Measurements from ENCODE around the gene VPS9D1. TPM values are rescaled to one million over a fixed set of nuclear protein-coding genes. Genes with fewer than 3 reads are reported as not detected.

The VPS9D1 gene
- polyA plus RNA-seq, 1 donor = 13.4 TPM

DNA sequence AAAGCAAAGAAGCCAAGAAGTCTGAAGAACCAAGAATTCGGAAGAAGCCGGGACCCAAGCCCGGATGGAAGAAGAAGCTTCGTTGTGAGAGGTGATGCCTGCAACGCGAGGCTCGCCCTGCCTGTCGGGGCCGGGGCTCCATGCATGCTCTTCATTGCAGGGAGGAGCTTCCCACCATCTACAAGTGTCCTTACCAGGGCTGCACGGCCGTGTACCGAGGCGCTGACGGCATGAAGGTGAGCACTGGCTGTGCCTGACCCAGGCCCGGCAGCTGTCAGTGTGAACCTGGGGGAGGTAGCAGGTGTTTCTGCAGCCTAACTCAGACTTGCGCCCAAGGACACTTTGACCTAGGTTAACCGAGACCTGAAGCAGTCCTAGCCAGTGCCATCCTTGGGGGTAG, 12.6 kb upstream of the VPS9D1 start:
- Histone ChIP-seq H3K27me3 (ENCODE audit: control insufficient read depth, insufficient read depth, low read length) (no peaks in the 10 kb centered on the region), H3K27ac (ENCODE audit: low read length) (no peak overlapping the region), H3K4me3 (ENCODE audit: low read length) (no peak overlapping the region), H3K9me3 (ENCODE audit: control insufficient read depth, low read depth, low read length) (no peaks in the 10 kb centered on the region), H3K4me1 (ENCODE audit: control insufficient read depth, insufficient read depth, low read length) (no peaks in the 10 kb centered on the region), H3K36me3 (ENCODE audit: control insufficient read depth, insufficient read depth, low read length) (peaks cover 90% of the 10 kb centered on the region)
- WGBS (ENCODE audit: insufficient coverage, low lambda C conversion rate) = 91% methylated on average over 4 of the region's 17 CpGs
- no peak for DNase-seq

DNA sequence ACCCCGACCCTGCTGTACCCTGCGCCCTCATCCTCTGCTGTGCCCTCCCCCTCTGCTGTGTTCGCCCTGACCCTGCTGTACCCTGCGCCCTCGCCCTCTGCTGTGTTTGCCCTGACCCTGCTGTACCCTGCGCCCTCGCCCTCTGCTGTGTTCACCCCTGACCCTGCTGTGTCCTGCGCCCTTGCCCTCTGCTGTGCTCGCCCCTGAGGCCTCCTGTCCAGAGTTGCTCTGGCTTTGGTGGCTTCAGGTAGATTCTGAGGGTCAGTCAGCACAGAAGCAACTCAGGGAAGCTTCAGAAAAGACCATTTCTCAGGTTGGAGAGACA, 12.2 kb upstream of the VPS9D1 start:
- no peaks in the 10 kb centered on the region for H3K9me3 ChIP-seq (ENCODE audit: control insufficient read depth, low read depth, low read length)
- no peaks in the 10 kb centered on the region for H3K4me1 ChIP-seq (ENCODE audit: control insufficient read depth, insufficient read depth, low read length)
- 100% methylated on average over 1 of the region's 9 CpGs for WGBS (ENCODE audit: insufficient coverage, low lambda C conversion rate)
- H3K36me3 ChIP-seq (ENCODE audit: control insufficient read depth, insufficient read depth, low read length) = peaks cover 89% of the 10 kb centered on the region
- no peak overlapping the region for H3K27ac ChIP-seq (ENCODE audit: low read length)
- no peaks in the 10 kb centered on the region for H3K27me3 ChIP-seq (ENCODE audit: control insufficient read depth, insufficient read depth, low read length)
- DNase-seq = no peak
- no peak overlapping the region for H3K4me3 ChIP-seq (ENCODE audit: low read length)

DNA sequence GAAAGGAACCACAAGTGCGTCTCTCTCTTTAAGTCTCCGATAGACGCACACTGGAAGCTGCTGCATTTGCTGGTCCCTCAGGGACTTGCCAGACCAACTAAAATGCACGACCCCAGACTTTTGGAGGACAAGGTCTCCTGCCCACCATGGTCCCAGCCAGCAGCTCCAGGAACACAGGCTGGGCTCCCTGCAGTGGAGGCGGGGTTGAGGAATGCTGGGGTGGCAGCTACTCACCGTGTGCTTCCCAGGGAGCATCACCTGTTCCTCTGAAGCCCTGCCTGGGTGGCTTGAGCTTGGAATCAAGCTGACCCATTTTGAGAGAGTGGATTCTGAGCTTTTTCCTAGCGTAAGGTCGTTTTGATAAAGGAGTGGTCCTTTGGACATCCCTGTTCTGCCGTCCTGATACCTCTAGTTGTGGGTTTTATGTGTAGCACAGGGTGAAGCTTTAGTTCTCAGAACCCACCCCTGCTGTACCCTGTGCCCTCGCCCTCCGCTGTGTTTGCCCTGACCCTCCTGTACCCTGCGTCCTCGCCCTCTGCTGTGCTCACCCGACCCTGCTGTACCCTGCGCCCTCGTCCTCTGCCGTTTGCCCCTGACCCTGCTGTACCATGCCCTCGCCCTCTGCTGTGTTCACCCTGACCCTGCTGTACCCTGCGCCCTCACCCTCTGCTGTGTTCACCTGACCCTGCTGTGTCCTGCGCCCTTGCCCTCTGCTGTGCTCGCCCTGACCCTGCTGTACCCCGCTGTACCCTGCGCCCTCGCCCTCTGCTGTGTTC, 11.6 kb upstream of the VPS9D1 start:
- H3K27ac ChIP-seq (ENCODE audit: low read length) = no peak overlapping the region
- no CpG with 5 or more reads among the region's 24 CpGs for WGBS (ENCODE audit: insufficient coverage, low lambda C conversion rate)
- H3K4me1 ChIP-seq (ENCODE audit: control insufficient read depth, insufficient read depth, low read length) = no peaks in the 10 kb centered on the region
- peaks cover 89% of the 10 kb centered on the region for H3K36me3 ChIP-seq (ENCODE audit: control insufficient read depth, insufficient read depth, low read length)
- no peaks in the 10 kb centered on the region for H3K9me3 ChIP-seq (ENCODE audit: control insufficient read depth, low read depth, low read length)
- DNase-seq = no peak
- H3K4me3 ChIP-seq (ENCODE audit: low read length) = no peak overlapping the region
- no peaks in the 10 kb centered on the region for H3K27me3 ChIP-seq (ENCODE audit: control insufficient read depth, insufficient read depth, low read length)

DNA sequence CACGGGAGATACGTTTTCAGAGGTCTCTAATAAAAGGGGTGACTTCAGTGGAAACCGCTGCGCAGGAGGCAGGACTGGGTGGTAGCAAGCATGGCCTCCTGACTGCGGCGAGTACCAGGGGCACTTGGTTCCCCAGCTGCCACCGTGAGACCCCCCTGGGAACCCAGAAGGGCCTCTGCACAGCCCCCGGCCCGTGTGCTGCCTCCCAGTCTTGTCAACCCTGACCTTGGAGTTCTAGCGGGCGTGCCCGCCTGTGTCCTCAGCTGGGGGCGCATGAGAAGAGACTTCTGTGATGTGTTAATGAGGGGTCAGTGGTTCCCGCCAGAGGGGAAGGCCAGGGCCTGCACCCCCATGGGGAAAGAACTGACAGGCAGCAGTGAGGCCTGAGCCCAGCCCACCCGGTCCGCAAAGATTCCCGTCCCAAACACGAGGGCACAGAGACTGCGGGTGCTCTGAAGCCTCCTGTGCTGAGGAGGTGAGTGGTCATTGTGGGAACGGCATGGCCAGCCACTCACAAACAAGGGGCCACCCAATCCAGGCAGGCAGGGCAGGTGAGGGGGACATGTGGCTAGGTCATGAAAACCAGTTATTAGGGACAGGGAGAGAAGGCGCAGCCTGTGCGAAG, 10.0 kb upstream of the VPS9D1 start:
- no peak overlapping the region for H3K4me3 ChIP-seq (ENCODE audit: low read length)
- no peaks in the 10 kb centered on the region for H3K4me1 ChIP-seq (ENCODE audit: control insufficient read depth, insufficient read depth, low read length)
- H3K27ac ChIP-seq (ENCODE audit: low read length) = no peak overlapping the region
- DNase-seq = no peak
- H3K36me3 ChIP-seq (ENCODE audit: control insufficient read depth, insufficient read depth, low read length) = peaks cover 85% of the 10 kb centered on the region
- no CpG with 5 or more reads among the region's 22 CpGs for WGBS (ENCODE audit: insufficient coverage, low lambda C conversion rate)
- no peaks in the 10 kb centered on the region for H3K27me3 ChIP-seq (ENCODE audit: control insufficient read depth, insufficient read depth, low read length)
- no peaks in the 10 kb centered on the region for H3K9me3 ChIP-seq (ENCODE audit: control insufficient read depth, low read depth, low read length)

DNA sequence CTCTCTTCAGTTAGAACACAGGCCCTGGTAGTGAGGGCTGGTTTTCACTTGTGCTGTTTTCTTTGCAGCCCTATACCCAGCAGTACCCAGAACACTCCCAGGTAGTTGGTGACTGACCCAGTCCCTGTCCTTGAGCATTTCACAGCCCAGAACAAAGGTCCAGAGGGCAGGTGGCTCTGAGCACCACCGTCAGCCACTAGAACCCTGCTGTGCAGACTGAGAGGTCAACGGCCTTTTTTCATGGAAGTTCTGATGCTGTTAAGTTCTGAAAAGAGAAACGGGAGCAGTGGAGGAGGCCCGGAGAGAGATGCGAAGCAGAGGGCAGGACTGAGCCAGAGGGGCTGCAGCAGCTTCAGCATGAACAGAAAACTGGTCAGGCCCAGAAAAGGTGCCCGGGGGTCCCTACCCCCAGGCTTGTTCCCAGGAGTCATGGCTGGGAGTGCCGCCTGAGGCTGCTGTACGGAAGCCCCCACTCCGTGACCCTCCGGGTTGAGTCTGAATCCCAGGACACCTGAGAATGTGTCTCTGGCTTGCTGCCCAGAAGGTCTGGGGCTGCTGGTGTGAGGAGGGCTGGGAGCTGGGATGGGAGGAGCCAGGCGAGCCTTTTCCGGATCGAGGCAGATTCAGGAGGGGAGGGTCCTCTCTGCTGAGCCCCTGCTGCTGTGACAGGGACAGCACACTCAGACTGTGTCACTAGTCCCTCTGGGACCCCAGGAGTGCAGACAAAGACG, 9.3 kb upstream of the VPS9D1 start:
- H3K36me3 ChIP-seq (ENCODE audit: control insufficient read depth, insufficient read depth, low read length) = peaks cover 84% of the 10 kb centered on the region
- no peaks in the 10 kb centered on the region for H3K9me3 ChIP-seq (ENCODE audit: control insufficient read depth, low read depth, low read length)
- no peak overlapping the region for H3K27ac ChIP-seq (ENCODE audit: low read length)
- DNase-seq = no peak
- no peak overlapping the region for H3K4me3 ChIP-seq (ENCODE audit: low read length)
- WGBS (ENCODE audit: insufficient coverage, low lambda C conversion rate) = no CpG with 5 or more reads among the region's 14 CpGs
- no peaks in the 10 kb centered on the region for H3K27me3 ChIP-seq (ENCODE audit: control insufficient read depth, insufficient read depth, low read length)
- H3K4me1 ChIP-seq (ENCODE audit: control insufficient read depth, insufficient read depth, low read length) = no peaks in the 10 kb centered on the region

DNA sequence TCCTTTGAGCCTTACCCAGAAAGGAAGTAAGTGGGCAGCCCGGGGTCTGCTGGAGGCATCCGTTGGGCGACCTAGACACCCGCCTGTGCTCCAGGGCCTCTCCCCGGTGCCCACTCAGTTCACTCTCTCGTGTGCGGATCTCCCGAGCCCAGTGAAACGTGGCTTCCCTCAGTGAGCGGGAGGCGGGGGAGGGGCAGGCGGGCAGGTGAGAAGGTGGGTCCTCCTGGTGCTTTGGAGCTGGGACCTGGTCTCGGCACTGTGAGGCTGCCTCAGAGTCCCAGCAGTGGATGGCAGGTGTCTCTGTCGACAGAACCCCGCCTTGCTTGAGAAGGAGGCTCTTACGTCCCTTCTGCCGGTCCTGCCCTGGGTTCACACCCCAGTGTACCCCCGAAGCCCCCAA, 8.6 kb upstream of the VPS9D1 start:
- no peak overlapping the region for H3K4me3 ChIP-seq (ENCODE audit: low read length)
- H3K9me3 ChIP-seq (ENCODE audit: control insufficient read depth, low read depth, low read length) = no peaks in the 10 kb centered on the region
- H3K4me1 ChIP-seq (ENCODE audit: control insufficient read depth, insufficient read depth, low read length) = no peaks in the 10 kb centered on the region
- H3K36me3 ChIP-seq (ENCODE audit: control insufficient read depth, insufficient read depth, low read length) = peaks cover 81% of the 10 kb centered on the region
- H3K27me3 ChIP-seq (ENCODE audit: control insufficient read depth, insufficient read depth, low read length) = no peaks in the 10 kb centered on the region
- H3K27ac ChIP-seq (ENCODE audit: low read length) = no peak overlapping the region
- no peak for DNase-seq
- 89% methylated on average over 3 of the region's 18 CpGs for WGBS (ENCODE audit: insufficient coverage, low lambda C conversion rate)

DNA sequence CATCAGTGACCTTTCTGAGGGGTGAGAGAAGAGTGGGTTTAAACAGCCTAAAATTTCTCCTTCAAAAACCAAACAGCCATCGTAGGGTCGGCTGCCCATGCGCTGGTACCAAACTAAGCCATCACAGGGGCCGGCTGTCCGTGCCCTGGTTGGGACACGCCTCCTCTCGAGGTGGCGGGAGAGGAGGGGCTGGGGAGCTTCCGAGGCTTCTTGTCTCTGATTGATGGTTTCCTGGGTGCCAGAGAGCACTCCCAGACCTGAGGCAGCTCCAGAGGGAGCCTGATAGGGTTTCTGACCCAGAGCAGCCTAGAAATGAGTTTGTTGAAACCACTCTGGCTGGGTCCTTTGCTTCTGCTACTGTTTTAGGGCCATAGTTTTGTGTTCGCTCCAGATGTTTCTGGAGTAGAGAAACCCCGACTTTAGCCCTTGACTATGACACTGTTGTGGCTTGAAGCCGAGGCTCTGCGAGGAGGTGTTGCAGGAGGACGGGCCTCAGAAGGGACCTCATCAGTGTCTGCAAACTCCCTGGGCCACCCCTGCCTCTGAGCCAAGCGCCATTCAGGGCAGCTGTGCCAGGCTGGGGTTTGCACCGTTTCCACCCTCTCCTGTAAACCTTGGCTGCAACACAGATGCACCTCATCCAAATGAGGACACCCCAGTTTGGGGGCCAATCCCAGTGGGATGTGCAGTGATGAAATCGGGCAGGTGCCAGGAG, 6.9 kb upstream of the VPS9D1 start:
- WGBS (ENCODE audit: insufficient coverage, low lambda C conversion rate) = no CpG with 5 or more reads among the region's 17 CpGs
- Histone ChIP-seq H3K9me3 (ENCODE audit: control insufficient read depth, low read depth, low read length) (no peaks in the 10 kb centered on the region), H3K27ac (ENCODE audit: low read length) (no peak overlapping the region), H3K27me3 (ENCODE audit: control insufficient read depth, insufficient read depth, low read length) (no peaks in the 10 kb centered on the region), H3K4me1 (ENCODE audit: control insufficient read depth, insufficient read depth, low read length) (peaks cover 9% of the 10 kb centered on the region), H3K36me3 (ENCODE audit: control insufficient read depth, insufficient read depth, low read length) (peaks cover 81% of the 10 kb centered on the region), H3K4me3 (ENCODE audit: low read length) (no peak overlapping the region)
- no peak for DNase-seq

DNA sequence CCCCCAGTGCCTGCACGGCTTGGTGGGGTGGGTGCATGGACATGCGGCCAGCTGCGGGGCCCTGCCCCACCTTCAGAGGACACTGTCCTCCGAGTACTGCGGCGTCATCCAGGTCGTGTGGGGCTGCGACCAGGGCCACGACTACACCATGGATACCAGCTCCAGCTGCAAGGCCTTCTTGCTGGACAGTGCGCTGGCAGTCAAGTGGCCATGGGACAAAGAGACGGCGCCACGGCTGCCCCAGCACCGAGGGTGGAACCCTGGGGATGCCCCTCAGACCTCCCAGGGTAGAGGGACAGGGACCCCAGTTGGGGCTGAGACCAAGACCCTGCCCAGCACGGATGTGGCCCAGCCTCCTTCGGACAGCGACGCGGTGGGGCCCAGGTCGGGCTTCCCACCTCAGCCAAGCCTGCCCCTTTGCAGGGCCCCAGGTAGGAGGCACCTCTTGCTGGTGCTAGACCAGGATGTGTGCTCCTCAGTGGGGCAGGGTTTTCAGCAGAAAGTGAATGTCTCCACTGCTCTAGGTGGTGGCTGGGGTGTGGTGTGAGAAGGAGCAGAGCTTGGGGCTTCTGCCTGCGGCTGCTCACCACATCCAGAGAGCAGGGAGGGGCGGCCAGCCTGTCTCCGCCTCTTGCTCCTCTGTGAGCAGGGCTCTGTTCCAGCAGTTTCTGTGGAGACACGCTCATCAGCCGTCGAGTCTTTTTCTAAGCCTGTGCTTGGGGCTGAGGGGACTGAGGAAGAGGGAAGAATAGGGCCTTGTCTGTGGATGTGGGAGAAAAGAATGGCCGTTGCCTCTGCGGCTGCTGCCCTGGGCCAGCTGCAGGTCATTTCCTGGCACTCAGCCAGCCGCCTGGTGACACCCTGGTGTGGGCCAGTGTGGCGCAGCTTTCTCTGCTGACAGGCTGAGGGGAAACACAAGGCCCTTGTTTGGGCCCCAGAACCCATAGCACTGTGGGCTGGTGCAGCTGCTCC, 2.9 kb upstream of the VPS9D1 start:
- DNase-seq = no peak
- WGBS (ENCODE audit: insufficient coverage, low lambda C conversion rate) = no CpG with 5 or more reads among the region's 30 CpGs
- Histone ChIP-seq H3K4me1 (ENCODE audit: control insufficient read depth, insufficient read depth, low read length) (peaks cover 15% of the 10 kb centered on the region), H3K27ac (ENCODE audit: low read length) (no peak overlapping the region), H3K36me3 (ENCODE audit: control insufficient read depth, insufficient read depth, low read length) (peaks cover 44% of the 10 kb centered on the region), H3K27me3 (ENCODE audit: control insufficient read depth, insufficient read depth, low read length) (no peaks in the 10 kb centered on the region), H3K4me3 (ENCODE audit: low read length) (no peak overlapping the region), H3K9me3 (ENCODE audit: control insufficient read depth, low read depth, low read length) (no peaks in the 10 kb centered on the region)

DNA sequence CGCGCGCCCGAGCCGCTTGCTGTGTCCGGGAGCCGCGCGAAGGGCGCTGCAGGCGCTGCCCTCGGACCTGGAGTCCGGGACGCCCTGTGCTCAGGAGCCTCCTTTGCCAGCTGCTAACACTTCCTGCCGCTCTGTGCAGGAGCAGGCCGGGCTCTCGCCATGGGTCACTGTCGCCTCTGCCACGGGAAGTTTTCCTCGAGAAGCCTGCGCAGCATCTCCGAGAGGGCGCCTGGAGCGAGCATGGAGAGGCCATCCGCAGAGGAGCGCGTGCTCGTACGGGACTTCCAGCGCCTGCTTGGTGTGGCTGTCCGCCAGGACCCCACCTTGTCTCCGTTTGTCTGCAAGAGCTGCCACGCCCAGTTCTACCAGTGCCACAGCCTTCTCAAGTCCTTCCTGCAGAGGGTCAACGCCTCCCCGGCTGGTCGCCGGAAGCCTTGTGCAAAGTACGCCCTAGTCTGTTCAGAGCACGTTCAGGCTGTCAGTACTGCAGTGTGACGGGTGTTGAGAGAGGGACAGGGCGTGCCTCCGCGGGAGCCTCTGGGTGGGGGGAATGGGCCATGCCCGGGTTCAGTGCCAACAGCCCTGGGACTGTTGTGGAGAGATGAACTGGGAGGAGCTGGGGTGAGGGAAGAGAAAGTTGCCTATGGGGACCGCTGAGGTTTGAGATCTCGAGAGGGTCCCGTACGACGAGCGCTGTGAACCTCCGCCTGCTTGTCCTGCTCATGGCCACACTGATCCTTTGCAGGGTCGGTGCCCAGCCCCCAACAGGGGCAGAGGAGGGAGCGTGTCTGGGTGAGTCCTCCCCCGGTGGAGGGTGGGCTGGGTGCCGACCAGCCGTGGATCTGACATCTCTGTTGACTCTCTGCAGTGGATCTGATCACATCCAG, 1.9 kb upstream of the VPS9D1 start:
- Histone ChIP-seq H3K4me1 (ENCODE audit: control insufficient read depth, insufficient read depth, low read length) (peaks cover 18% of the 10 kb centered on the region), H3K27ac (ENCODE audit: low read length) (peak overlapping the region; percentile 77), H3K36me3 (ENCODE audit: control insufficient read depth, insufficient read depth, low read length) (peaks cover 41% of the 10 kb centered on the region), H3K27me3 (ENCODE audit: control insufficient read depth, insufficient read depth, low read length) (no peaks in the 10 kb centered on the region), H3K4me3 (ENCODE audit: low read length) (peak overlapping the region; percentile 67), H3K9me3 (ENCODE audit: control insufficient read depth, low read depth, low read length) (no peaks in the 10 kb centered on the region)
- WGBS (ENCODE audit: insufficient coverage, low lambda C conversion rate) = no CpG with 5 or more reads among the region's 56 CpGs
- DNase-seq = peak; percentile 76 to 88

Data from large intestine (tissue), 3 donors.